GM12878 (cell line): ENCODE results near the gene EPHA4. TPM values are rescaled to one million over a fixed set of nuclear protein-coding genes. Genes with fewer than 3 reads are reported as not detected.

Experiments used
- ATAC-seq: fragments of 200-7000 bp; cut with Tn5 transposase; 3 replicates; pipeline ENCODE4 v1.9.1; 2020; ENCODE audit warnings: mild to moderate bottlenecking, moderate library complexity
- BruUV-seq: library from RNA; stranded (reverse); fragments of 400-500 nt; replicated peaks from 2 replicates; lab custom pipeline; 2021; lab: Mats Ljungman, UMichigan
- CTCF ChIA-PET: fragments of 300-600 bp; sonication (Branson Sonifier 250); formaldehyde crosslinking; extraction: SDS; loops from one replicate; lab custom pipeline; 2021; ENCODE audit warnings: inconsistent platforms; lab: Yijun Ruan, JAX
- POLR2A ChIA-PET: fragments of 350-600 bp; formaldehyde crosslinking; extraction: SDS; loops from one replicate; lab custom pipeline; 2021; ENCODE audit warnings: inconsistent platforms; lab: Charles Lee
- RAD21 ChIA-PET: fragments of 300-600 bp; sonication (Branson Sonifier 250); formaldehyde crosslinking; loops from one replicate; lab custom pipeline; 2023; ENCODE audit warnings: antibody characterized with exemption; ENCODE audit not compliant: unreplicated experiment; lab: Charles Lee
- SMC1A ChIA-PET: fragments of 300-600 bp; sonication (Branson Sonifier 250); formaldehyde crosslinking; loops from one replicate; lab custom pipeline; 2023; ENCODE audit not compliant: unreplicated experiment, uncharacterized antibody; lab: Charles Lee
- DNase-seq: peaks from one replicate; pipeline ENCODE4 v3.0.0-alpha.2; 2011; ENCODE audit warnings: low read depth, low spot score
- FAIRE-seq: peaks from 3 replicates; lab custom pipeline; 2011; peaks lifted over from hg19 to GRCh38; lab: Jason Lieb, UNC
- H2AFZ ChIP-seq: 2 replicates; pipeline ENCODE4 v1.6.0; 2011; ENCODE audit warnings: low read depth, low read length, control low read depth; ENCODE audit not compliant: control insufficient read depth
- H3K27ac ChIP-seq: 2 replicates; pipeline ENCODE4 v1.5.1; 2011; ENCODE audit warnings: control low read depth; ENCODE audit not compliant: control insufficient read depth, insufficient read depth
- H3K27me3 ChIP-seq, 2 experiments: replicated peaks in 1 of 2; 2 replicates each; pipeline versions ENCODE4 v1.6.0 to v1.6.1; 2011; ENCODE audit warnings: low read length in 1 of 2; ENCODE audit not compliant: control insufficient read depth in 2 of 2, insufficient read depth in 2 of 2
- H3K36me3 ChIP-seq, 2 experiments: 2 replicates each; pipeline ENCODE4 v1.5.1; 2011; ENCODE audit warnings: low read length in 1 of 2; ENCODE audit not compliant: control insufficient read depth in 2 of 2, insufficient read depth in 2 of 2
- H3K4me1 ChIP-seq: 2 replicates; pipeline ENCODE4 v1.6.1; 2011; ENCODE audit warnings: mild to moderate bottlenecking, low read length, moderate library complexity, mixed read lengths; ENCODE audit not compliant: control insufficient read depth, insufficient read depth
- H3K4me2 ChIP-seq: 2 replicates; pipeline ENCODE4 v1.6.0; 2011; ENCODE audit warnings: control low read depth; ENCODE audit not compliant: control insufficient read depth, insufficient read depth
- H3K4me3 ChIP-seq: fragments of 200-600 bp; sonication (generic); 2 replicates; pipeline ENCODE4 v1.5.1; 2016
- H3K79me2 ChIP-seq: 2 replicates; pipeline ENCODE4 v1.6.0; 2011; ENCODE audit warnings: low read length; ENCODE audit not compliant: control insufficient read depth, insufficient read depth
- H3K9ac ChIP-seq: 2 replicates; pipeline ENCODE4 v1.8.0; 2011; ENCODE audit warnings: low read length, control low read depth, mixed read lengths; ENCODE audit not compliant: control insufficient read depth, insufficient read depth
- H3K9me3 ChIP-seq: replicated peaks from 3 replicates; pipeline ENCODE4 v1.5.1; 2011; ENCODE audit warnings: mild to moderate bottlenecking, low read length; ENCODE audit not compliant: control insufficient read depth, insufficient read depth
- H4K20me1 ChIP-seq: 2 replicates; pipeline ENCODE4 v1.6.0; 2011; ENCODE audit not compliant: control insufficient read depth, insufficient read depth
- ATF2 ChIP-seq: IDR thresholded peaks from 2 replicates; pipeline ENCODE4 v1.6.1; 2012; ENCODE audit warnings: low read length, inconsistent platforms
- CREM ChIP-seq: IDR thresholded peaks from 2 replicates; pipeline ENCODE4 v1.6.1; 2014; ENCODE audit warnings: antibody characterized with exemption, low read depth
- EZH2 ChIP-seq: IDR thresholded peaks from 2 replicates; pipeline ENCODE4 v1.6.1; 2012; ENCODE audit warnings: low read depth, mild to moderate bottlenecking, control low read depth, inconsistent platforms, low read length, borderline replicate concordance; ENCODE audit not compliant: control insufficient read depth
- FOXK2 ChIP-seq: fragments of 450-650 bp; IDR thresholded peaks from 2 replicates; pipeline ENCODE4 v1.6.1; 2017; ENCODE audit warnings: mild to moderate bottlenecking, moderate library complexity
- HDGF ChIP-seq: fragments of 450-650 bp; IDR thresholded peaks from 2 replicates; pipeline ENCODE4 v1.6.1; 2016; ENCODE audit warnings: antibody characterized with exemption
- IRF4 ChIP-seq: IDR thresholded peaks from 2 replicates; pipeline ENCODE4 v1.6.1; 2011; ENCODE audit warnings: low read depth, low read length
- MEF2B ChIP-seq: fragments of 450-650 bp; IDR thresholded peaks from 2 replicates; pipeline ENCODE4 v1.6.1; 2018; ENCODE audit warnings: mild to moderate bottlenecking, moderate library complexity; ENCODE audit not compliant: partially characterized antibody, poor library complexity, severe bottlenecking
- NR2C2 ChIP-seq: IDR thresholded peaks from 2 replicates; pipeline ENCODE4 v1.6.1; 2011; ENCODE audit warnings: borderline replicate concordance, low read depth; ENCODE audit not compliant: control insufficient read depth, insufficient read length
- POLR2AphosphoS2 ChIP-seq: IDR thresholded peaks from 2 replicates; pipeline ENCODE4 v1.6.1; 2011; ENCODE audit warnings: low read depth, mild to moderate bottlenecking, low read length, improper control_type of control experiment, moderate library complexity
- POLR2AphosphoS5 ChIP-seq: IDR thresholded peaks from 2 replicates; pipeline ENCODE4 v1.6.1; 2011; ENCODE audit warnings: mild to moderate bottlenecking, low read length, inconsistent platforms
- RB1 ChIP-seq: fragments of 450-650 bp; formaldehyde crosslinking; IDR thresholded peaks from 2 replicates; pipeline ENCODE4 v1.6.1; 2017; ENCODE audit warnings: mild to moderate bottlenecking, borderline replicate concordance
- RCOR1 ChIP-seq: conservative IDR thresholded peaks from 2 replicates; pipeline ENCODE4 v1.6.1; 2012; ENCODE audit warnings: low read depth, low read length, improper control_type of control experiment
- RELA ChIP-seq: fragments of 450-650 bp; IDR thresholded peaks from 2 replicates; pipeline ENCODE4 v1.8.0; 2014; ENCODE audit warnings: borderline replicate concordance; ENCODE audit not compliant: partially characterized antibody
- SKIL ChIP-seq: fragments of 450-650 bp; IDR thresholded peaks from 2 replicates; pipeline ENCODE4 v1.6.1; 2017; ENCODE audit warnings: mild to moderate bottlenecking, low read depth, inconsistent platforms; ENCODE audit not compliant: poor library complexity, severe bottlenecking
- SMARCA5 ChIP-seq: fragments of 450-650 bp; IDR thresholded peaks from 2 replicates; pipeline ENCODE4 v1.6.1; 2017; ENCODE audit warnings: mild to moderate bottlenecking
- SMC3 ChIP-seq: IDR thresholded peaks from 2 replicates; pipeline ENCODE4 v1.6.1; 2011; ENCODE audit warnings: low read length, improper control_type of control experiment, borderline replicate concordance
- SRF ChIP-seq, 2 experiments: IDR thresholded peaks; 2 replicates each; pipeline ENCODE4 v1.6.1; 2011; ENCODE audit warnings: low read depth in 2 of 2, low read length in 2 of 2, mild to moderate bottlenecking in 1 of 2, moderate library complexity in 1 of 2
- WGBS: methylation state at CpG from one replicate; pipeline ENCODE4 v1.1.6; 2016; ENCODE audit warnings: low lambda C conversion rate; ENCODE audit not compliant: insufficient replicate concordance, insufficient coverage; ENCODE audit errors: missing lambda C conversion rate; 5-methylcytosine and 5-hydroxymethylcytosine counted together
- in situ Hi-C: fragments of 300-500 bp; cut with MboI; formaldehyde crosslinking; loops from 9 replicates; pipeline ENCODE4 v1.14.3; 2018; ENCODE audit warnings: mixed read lengths
- intact Hi-C: fragments of 100-400 bp; cut with micrococcal nuclease; formaldehyde crosslinking; loops from one replicate; pipeline ENCODE4 v1.14.2; 2022; ENCODE audit not compliant: unreplicated experiment
- polyA plus RNA-seq, 11 experiments: library from polyadenylated mRNA; depleted of rRNA in 4 of 11; unstranded in 6 of 11; stranded (reverse) in 5 of 11; fragments of >200 nt; fragmentation: Nextera tagmentation in 4 of 11; fragmentation: Illumina TruSeq in 1 of 11; extraction: Ambion mirVana in 4 of 11; extraction: Trizol in 1 of 11; gene quantifications; 1 replicate in 1 of 11; 2 replicates in 10 of 11; pipeline versions ENCODE4 v1.2.1 to v1.2.3, GENCODE V29; 2011 to 2016; ENCODE audit warnings: inconsistent platforms in 2 of 11, missing spikeins in 2 of 11, low read depth in 1 of 11
- total RNA-seq, 4 experiments: library from RNA; depleted of rRNA in 3 of 4; stranded (reverse); fragments of >200 nt in 3 of 4; fragmentation: Illumina TruSeq in 1 of 4; extraction: Trizol in 1 of 4; gene quantifications; 2 replicates each; pipeline versions ENCODE4 v1.2.1 to v1.2.3, GENCODE V29; 2013 to 2021

EPHA4 gene
- total and polyA plus RNA-seq, 10 of the 15 experiments (the other 5 are each of a cell fraction or from before 2014, with no cell fraction given), result 0.06 to 1.5 (median 0.33) TPM; not detected in 1

- TF ChIP-seq IRF4, result no peak
- TF ChIP-seq SMARCA5, result no peak
- no peak for TF ChIP-seq FOXK2
- no peak for TF ChIP-seq MEF2B
- no peak for TF ChIP-seq HDGF
- ChIA-PET POLR2A (no interaction called here), RAD21 (no interaction called here), SMC1A (no interaction called here), CTCF (no interaction called here)
- H3K9me3 ChIP-seq, result no peaks in the 10 kb centered on the region
- H3K9ac ChIP-seq, result no peak overlapping the region
- H3K27ac ChIP-seq, result no peak overlapping the region
- no peak overlapping the region for H3K4me2 ChIP-seq
- H3K79me2 ChIP-seq, result no peaks in the 10 kb centered on the region
- H2AFZ ChIP-seq, result no peak overlapping the region
- BruUV-seq, result no TSS peak
- H3K27me3 ChIP-seq, result no peaks in the 10 kb centered on the region; a peak in 1 of 4 replicates
- no peaks in the 10 kb centered on the region for H3K4me1 ChIP-seq
- intact Hi-C loops (no loop called here), in situ Hi-C loops (no loop called here)
- WGBS, result 5% methylated on average over 2 of the region's 2 CpGs
- no peaks in the 10 kb centered on the region for H4K20me1 ChIP-seq
- no peak overlapping the region for H3K4me3 ChIP-seq
- ATAC-seq, result no peak
- H3K36me3 ChIP-seq, result no peaks in the 10 kb centered on the region
- DNase-seq, result no peak
- no peak for FAIRE-seq
These were observed 33.7 kb upstream of the EPHA4 start for GRCh38 chr2:221605751-221606240.

GRCh38 chr2:221602938-221603337 lies 30.8 kb upstream of the EPHA4 start:
- CTCF ChIA-PET, result no interaction called here
- WGBS, result 0% methylated on average over 1 of the region's 1 CpG
- in situ Hi-C loops (no loop called here), intact Hi-C loops (no loop called here)
- Histone ChIP-seq H3K79me2 (no peaks in the 10 kb centered on the region), H2AFZ (no peak overlapping the region), H3K27ac (no peak overlapping the region), H3K9ac (no peak overlapping the region), H3K9me3 (no peaks in the 10 kb centered on the region), H3K4me2 (no peak overlapping the region), H4K20me1 (no peaks in the 10 kb centered on the region), H3K4me1 (no peaks in the 10 kb centered on the region), H3K4me3 (no peak overlapping the region), H3K36me3 (no peaks in the 10 kb centered on the region), H3K27me3 (no peaks in the 10 kb centered on the region; a peak in 3 of 4 replicates)
- ATAC-seq (no peak), FAIRE-seq (no peak), DNase-seq (no peak)
- BruUV-seq, result no TSS peak
- RAD21 ChIA-PET, result no interaction called here
- SMC1A ChIA-PET, result no interaction called here
- POLR2A ChIA-PET, result no interaction called here
- TF ChIP-seq RCOR1 (no peak), CREM (no peak), RELA (no peak), POLR2AphosphoS5 (no peak), ATF2 (no peak), NR2C2 (no peak), POLR2AphosphoS2 (no peak), SKIL (no peak), SMC3 (no peak), SRF (IDR thresholded peaks at IDR 0.05; ENCODE audit: low read depth in 2 of 2, low read length in 2 of 2) (no peak), RB1 (no peak), EZH2 (no peak)
